ENCODE data around the gene ZNF473.

ZNF473 gene

DNA sequence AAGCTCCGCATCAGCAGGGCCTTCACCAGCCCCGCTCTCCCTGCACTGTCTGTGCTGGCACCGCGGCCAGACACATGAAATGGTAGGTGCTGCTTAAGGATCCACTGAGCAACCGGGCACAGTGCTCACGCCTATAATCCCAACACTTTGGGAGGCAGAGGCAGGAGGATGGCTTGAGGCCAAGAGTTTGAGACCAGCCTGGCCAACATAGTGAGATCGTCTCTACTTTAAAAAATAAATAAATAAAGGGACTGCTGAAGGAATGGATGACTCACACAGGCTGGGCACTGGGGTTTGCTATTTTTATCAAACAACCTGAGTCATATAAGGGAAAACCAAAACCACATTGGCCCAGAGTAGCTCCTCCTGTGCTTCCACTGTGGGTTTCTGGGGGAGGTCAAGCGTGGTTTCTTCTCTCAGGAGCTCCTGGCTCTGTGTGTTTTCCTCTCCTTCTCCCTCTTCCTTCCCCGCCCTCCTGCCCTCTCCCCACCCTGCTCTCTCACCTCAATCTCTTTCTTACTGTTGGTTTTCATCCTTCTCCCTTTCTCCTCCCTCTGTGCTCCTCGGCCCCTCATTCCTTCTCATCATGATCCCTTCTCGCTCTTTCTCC, 21.9 kb upstream of the ZNF473 start:
- no peak for FAIRE-seq

- no peak for FAIRE-seq
Observed at GRCh38 chr19:50005428-50005827, 20.4 kb upstream of the ZNF473 start.

DNA sequence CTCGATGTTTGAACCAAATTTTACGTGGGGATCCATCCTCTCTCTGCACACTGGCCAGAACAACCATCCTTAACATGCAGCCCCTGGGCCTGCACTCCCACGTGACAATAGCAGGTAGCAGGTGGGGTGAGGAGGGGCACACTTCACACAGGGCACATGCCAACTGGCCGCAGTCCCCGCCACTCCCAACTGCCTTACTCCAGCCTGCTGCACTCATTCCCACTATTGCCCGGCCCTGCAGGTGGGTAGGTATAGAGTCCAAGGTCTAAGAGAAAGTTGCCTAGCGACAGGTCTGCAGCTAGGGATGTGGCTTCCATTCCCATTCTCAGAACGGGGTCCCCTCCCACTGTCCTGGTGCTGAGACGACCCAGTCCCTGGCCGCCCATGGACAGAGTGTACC, 18.6 kb upstream of the ZNF473 start:
- no peak for FAIRE-seq

- no peak for FAIRE-seq
Observed at GRCh38 chr19:50007947-50008346, 17.9 kb upstream of the ZNF473 start.

GRCh38 chr19:50008532-50008931, 17.3 kb upstream of the ZNF473 start:
- no peak for FAIRE-seq

- FAIRE-seq = no peak
Observed at GRCh38 chr19:50016225-50016807, 9.5 kb upstream of the ZNF473 start.

GRCh38 chr19:50020481-50020880, 5.3 kb upstream of the ZNF473 start:
- FAIRE-seq = no peak

DNA sequence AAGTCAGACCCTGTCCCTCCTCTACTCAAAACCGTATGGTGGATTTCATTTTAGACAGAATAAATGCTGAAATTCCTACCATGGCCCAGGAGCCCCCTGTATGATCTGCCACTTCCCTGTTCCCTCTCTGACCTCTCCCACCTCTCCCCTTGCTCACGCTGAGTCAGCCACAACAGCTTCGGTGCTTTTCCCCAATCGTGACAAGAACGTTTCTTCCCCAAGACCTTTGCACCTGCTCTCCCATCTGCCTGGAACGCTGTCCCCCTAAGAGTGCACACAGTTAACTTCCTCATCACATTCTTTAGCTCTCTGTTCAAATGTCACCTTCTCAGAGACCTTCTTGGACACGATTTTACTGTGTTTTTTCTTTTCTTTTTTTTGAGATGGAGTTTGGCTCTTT, 3.0 kb upstream of the ZNF473 start:
- FAIRE-seq = no peak

DNA sequence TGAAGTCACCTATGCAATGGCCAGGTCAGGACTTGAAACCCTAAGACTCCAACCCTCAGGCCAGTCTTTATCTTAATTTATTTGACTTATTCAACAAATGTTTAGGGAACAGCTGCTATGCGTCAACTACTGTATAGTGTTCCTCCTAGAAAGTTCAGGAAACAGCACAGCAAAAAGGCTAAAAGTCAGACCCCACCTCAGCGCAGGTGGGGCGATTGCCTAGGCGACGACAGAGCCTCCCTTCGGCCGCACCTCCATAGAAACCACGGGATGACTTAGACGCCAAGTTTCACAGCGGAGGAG, 1.1 kb upstream of the ZNF473 start:
- FAIRE-seq = no peak

- FAIRE-seq = peak; percentile 93
Observed at GRCh38 chr19:50025022-50025793, 597 bp upstream of the ZNF473 start, which contains the start of gene VRK3. Gene VRK3 (minus strand): TSS chr19:50025372. CDS start chr19:50016162, 9,210 bp downstream.

- FAIRE-seq = no peak
Observed at GRCh38 chr19:50026550-50026906, 723 bp downstream of the ZNF473 start.

GRCh38 chr19:50030225-50030624, 4.4 kb downstream of the ZNF473 start:
- no peak for FAIRE-seq

DNA sequence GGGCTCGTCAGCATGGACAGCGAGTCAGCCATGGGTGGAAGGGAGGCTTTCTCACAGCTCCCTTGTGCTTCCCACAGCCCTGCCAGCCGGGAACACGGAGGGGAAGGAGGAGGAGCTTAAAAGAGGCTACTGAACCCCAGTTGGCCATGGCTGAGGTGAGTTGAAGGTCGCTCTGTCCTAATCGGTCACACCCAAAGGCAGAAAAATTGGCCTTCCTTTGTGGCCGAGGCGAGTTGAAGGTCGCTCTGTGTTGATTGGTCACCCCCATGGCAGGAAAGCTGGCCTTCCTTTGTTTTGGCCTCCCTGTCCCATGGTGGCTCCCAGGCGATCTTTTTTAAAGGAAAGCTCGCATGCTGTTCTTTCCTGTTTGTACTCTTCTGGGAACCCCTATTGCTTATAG, 5.1 kb downstream of the ZNF473 start:
- FAIRE-seq = no peak

DNA sequence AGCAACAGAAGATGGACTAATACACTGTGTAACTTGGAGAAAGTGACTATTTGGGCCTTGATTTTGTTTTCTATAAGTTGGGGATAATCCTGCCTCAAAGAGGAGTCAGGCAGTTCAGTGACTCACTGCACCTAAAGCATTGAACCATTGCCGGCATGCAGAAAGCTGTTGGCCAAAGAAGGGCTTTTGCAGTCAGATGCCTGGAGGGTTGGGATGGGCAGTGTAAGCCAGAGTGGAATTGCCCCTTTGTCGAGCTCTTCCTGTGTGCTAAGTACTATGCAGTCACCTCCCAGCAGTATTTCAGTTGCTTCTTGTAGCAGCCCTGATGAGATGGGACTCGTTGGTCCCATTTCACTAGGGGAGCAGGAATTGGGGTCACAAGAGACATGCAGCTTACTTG, 11.1 kb downstream of the ZNF473 start:
- FAIRE-seq = no peak

- no peak for FAIRE-seq
Observed at GRCh38 chr19:50039968-50040367, 14.2 kb downstream of the ZNF473 start.

DNA sequence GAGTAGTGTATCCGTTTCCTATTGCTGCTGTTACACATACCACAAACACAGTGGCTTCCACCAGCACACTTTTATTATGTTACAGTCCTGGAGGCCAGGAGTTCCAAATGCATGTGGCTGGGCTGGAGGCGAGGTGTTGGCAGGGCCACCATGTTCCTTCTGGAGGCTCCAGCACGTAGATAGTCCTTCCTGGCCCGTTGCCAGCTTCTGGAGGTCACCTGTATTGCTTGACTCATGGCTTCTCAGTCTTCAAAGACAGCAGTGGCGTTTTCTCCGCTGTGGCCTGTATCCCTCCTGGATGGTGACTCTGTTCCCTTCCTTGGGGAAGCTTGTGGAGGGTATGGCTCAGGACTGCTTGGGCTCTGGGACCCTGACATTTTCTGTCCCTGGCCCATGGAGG, 15.2 kb downstream of the ZNF473 start:
- no peak for FAIRE-seq

- FAIRE-seq = no peak
Observed at GRCh38 chr19:50042363-50043024, 16.7 kb downstream of the ZNF473 start.

DNA sequence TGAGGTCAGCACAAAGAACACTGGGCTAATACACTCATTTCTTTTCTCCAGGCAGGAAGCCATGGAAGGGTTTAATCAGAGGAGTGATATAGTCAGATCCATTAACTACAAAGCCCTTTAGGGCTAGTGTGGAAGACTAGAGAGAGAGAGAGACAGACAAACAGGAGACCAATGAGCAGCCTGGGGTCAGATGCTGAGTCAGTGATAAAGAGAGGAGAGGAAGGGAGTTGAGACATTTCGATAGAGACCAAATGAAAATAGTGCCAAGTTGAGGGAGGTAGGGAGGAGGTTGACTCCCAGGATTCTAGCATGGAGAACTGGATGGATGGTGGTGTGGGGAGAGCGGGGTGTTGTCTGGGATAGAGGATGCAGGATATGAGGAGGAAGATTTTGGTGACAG, 18.2 kb downstream of the ZNF473 start:
- no peak for FAIRE-seq

GRCh38 chr19:50044922-50045321, 19.1 kb downstream of the ZNF473 start:
- no peak for FAIRE-seq

DNA sequence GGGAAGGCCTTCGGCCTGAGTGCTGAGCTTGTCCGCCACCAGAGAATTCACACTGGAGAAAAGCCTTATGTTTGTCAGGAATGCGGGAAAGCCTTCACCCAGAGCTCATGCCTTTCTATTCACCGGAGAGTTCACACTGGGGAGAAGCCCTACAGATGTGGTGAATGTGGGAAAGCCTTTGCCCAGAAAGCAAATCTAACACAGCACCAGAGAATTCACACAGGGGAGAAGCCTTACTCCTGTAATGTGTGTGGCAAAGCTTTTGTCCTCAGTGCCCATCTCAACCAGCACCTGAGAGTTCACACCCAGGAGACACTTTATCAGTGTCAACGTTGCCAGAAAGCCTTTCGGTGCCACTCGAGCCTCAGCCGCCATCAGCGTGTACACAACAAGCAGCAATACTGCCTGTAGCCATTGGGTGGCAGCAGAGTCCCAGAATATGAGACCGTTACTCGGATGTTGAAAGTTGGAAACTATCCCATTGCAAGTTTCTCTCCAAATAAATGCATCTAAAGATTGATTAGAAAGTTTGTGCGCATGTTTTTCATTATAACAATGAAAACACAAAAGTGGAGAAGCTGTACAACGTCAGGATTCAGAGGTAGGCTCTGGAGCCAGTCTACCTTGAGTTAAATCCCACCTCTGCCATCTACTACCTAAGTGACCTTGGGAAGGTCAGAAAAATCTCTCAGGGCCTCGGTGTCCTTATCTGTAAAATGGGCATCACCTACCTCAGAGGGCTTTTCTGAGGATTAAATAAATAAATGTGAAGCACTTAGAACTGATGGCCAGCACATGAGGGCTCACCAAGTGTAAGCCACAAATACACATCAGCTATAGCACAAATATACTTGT, 21.1 kb downstream of the ZNF473 start:
- no peak for FAIRE-seq

- no peak for FAIRE-seq
Observed at GRCh38 chr19:50047671-50048070, 21.9 kb downstream of the ZNF473 start.

DNA sequence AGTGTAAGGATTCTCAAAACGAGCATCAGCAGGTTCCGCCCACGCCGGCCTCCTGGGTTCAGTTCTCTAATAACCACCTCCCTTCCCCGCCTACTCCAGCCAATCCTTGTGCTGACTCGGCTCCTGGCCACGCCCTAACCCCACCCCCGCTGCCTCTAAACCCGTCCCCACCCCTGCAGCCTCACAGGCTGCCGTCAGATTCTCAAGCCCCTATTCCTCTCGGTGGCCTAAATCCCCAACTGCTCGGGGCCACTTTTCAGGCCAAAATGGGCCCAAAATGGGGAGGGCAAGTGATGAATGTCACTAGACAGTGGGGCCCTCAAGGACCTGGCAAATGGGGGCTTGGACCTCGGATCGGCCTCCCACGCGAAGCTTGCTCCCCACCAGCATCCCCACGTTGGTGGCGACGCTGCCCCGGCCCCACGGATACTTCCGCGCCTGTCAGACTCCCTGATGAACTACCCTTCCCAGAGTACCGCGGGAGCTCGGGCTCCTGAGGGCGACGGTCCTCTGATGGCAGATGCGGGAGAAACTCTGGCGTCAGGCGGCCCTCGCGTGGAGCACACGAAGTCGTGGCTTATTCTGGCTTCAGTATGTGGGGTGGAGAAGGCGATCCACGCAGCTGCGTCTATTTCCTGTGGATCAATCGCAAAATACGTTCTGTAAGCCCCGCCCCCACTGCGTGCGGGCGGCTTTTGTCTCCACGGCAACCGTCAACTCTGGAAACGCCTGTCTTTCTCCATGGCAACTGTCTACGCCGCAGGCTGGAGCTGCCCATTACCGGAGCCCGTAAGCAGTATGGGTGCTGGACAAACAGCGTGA, 24.8 kb downstream of the ZNF473 start:
- FAIRE-seq = no peak
